EH (cell line): Measurements from ENCODE around the gene ZNF569.
A peak's percentile ranks its signal among the peaks of the same experiment; 100 is the strongest.
"Not testable (repeated sequence)": the region's sequence is repeated elsewhere in the genome, so short reads cannot be mapped to it uniquely, and the experiment has no call there.

Experiments
- DNase-seq: peaks from one replicate; pipeline ENCODE4 v3.0.0-alpha.2; 2015; ENCODE audit warnings: low read depth

The ZNF569 gene

DNA sequence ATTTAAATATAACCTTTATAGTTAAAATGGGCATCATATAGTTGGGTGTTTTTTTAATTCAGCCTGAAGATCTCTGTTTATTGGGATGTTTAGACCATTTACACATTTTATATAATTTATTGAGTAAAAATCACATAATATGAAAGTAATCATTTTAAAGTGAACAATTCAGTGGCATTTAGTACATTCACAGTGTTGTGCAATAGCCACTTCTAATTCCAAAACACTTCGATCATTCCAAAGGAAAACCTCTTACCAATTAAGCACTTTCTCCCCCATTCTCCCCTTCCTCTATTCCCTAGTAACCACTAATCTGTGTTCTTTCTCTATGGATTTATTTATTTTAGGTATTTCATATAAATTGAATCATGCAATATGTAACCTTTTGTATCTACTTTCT lies 66.2 kb downstream of the ZNF569 start:
- DNase-seq: no peak

GRCh38 chr19:37391399-37391798 lies 75.8 kb downstream of the ZNF569 start:
- not testable (repeated sequence) for DNase-seq

DNA sequence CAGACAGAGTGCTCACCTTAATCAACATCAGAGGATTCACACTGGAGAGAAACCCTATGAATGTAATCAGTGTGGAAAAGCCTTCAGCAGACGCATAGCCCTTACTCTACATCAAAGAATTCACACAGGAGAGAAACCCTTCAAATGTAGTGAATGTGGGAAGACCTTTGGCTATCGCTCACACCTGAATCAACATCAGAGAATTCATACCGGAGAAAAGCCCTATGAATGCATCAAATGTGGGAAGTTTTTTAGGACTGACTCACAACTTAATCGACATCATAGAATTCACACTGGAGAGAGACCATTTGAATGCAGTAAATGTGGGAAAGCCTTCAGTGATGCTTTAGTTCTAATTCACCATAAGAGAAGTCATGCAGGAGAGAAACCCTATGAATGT lies 78.0 kb downstream of the ZNF569 start:
- no peak for DNase-seq

GRCh38 chr19:37370880-37371661 lies 96.2 kb downstream of the ZNF569 start, which contains the start of gene ZNF527:
Gene ZNF527, plus strand, starts transcription at chr19:37371099. Its CDS starts 3,100 bp downstream, at chr19:37374199.
- DNase-seq: peak; percentile 96

GRCh38 chr19:37370386-37370879 lies 96.8 kb downstream of the ZNF569 start:
- not testable (repeated sequence) for DNase-seq

- no peak for DNase-seq
These were observed 104.5 kb downstream of the ZNF569 start for GRCh38 chr19:37362733-37363132.

DNA sequence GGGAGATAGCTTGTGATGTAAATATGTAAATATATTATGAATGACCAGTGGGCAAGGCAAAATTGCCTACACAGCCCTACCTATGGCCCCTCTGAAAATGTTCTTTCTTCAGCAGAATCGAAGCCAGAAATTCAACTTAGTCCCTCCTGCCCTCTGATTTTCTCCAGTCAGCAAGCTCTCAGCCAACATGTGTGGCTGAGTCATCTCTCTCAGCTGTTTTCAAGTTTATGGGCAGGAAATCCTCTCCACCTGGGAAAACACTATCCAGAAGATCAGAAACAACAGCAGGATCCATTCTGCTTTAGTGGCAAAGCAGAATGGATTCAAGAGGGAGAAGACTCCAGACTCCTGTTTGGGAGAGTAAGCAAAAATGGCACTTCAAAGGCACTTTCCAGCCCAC lies 105.2 kb downstream of the ZNF569 start:
- DNase-seq: peak; percentile 26
